ENCODE data around the gene MGLL.

MGLL gene

DNA sequence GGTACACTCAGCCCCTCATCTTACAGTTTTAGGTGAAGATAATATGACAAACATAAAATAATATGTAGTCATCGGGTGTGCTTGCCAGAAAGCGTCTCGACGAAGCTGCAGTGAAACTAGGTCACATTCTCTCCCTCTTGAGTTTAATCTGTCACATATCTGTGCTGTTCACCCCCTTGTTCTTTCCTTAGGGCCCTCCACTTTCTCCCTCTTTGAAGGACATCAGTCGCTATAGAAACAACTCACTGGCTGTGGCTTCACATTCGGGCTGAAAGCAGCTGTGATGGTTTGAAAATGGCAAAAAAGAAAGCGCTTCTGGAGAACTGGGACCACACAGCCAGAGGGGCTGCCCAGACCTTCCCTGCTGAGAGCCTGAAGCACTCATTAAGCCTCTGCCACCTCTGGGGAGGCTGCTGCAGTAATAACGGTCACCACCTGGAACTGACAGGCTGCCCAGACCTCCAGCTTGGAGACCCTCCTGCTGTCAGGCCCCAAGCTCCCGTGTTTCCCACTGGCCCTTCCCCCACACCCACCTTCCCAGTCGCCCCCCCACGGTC lies 99.2 kb downstream of the MGLL start:
- DNase-seq (ENCODE audit: low read depth in 3 of 3), result no peak

DNA sequence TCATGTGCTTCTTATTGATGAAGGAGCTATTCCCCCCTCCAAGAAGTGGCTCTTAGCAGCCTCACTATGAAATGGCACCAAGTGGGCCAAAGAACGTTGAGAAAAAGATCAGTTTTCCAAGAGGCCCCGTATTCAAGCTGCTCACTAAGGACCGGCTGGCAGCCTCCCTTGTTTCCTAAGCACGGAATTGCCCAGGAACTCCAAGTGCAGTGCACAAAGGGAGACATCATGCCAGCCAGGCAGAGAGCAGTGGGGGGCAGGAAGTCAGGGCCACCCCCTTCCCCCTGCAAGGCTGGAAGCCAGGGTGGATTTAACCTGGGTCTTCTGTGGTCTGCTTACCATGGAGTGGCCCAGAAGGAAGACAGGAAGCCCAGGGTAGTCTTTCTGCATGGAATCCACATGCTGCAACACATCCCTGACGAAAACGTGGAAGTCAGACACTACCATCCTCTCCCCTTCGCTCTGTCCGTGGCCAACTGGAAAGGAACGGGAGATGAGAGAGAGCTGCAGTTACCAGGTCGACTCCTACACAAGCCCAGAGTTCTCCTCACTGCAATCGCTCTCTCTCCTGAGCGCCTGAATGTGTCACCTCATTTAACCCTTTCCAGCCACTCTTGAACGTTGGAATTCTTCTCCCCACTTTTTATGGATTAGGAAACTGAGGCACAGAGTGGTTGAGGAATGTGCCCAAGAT lies 100.1 kb downstream of the MGLL start:
- no peak for DNase-seq (ENCODE audit: low read depth in 3 of 3)

DNA sequence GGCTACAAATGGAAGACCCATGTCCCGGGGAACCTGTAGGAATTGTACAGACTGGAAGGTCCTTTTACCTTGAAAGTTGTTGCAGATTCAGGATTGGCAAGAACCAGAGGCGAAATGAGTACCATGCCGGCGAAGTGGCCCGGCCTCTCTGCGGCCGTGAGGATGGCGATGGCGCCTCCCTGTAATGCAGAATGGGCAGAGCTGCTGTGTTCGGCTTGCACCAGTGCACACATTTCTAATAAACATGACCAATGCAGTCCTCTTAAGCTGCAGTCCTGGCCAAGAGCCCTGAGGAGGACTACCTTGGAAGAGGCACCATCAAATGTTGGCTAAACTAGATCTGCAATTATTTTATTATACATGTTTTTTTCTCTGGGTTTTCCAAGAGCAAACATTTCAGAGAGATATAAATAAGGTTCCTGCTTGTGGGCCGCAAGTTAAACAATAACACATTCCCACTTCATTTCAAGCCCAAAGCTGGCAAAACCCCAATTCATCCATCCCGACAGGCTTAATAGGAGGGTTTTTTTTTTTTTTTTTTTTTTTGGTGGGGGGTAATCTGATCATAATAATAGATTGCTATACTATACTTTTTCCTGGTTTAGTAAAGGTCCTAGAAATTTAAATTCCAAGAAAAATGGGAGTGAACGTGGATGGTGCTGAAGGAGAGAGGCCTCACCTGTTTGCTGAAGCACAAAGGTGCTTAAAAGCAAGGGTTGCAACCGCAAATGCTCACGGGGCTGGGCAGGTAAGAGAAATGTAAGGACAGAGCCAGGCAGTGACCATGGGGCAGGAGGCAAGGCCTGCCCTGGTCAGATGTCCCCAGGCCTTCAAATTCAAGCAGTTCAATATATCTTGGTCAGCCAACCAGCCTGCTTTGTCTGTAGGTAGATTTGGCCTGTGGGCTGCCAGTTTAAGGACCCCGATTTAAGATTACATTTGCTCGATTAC lies 101.1 kb downstream of the MGLL start:
- no peak for DNase-seq (ENCODE audit: low read depth in 3 of 3)

DNA sequence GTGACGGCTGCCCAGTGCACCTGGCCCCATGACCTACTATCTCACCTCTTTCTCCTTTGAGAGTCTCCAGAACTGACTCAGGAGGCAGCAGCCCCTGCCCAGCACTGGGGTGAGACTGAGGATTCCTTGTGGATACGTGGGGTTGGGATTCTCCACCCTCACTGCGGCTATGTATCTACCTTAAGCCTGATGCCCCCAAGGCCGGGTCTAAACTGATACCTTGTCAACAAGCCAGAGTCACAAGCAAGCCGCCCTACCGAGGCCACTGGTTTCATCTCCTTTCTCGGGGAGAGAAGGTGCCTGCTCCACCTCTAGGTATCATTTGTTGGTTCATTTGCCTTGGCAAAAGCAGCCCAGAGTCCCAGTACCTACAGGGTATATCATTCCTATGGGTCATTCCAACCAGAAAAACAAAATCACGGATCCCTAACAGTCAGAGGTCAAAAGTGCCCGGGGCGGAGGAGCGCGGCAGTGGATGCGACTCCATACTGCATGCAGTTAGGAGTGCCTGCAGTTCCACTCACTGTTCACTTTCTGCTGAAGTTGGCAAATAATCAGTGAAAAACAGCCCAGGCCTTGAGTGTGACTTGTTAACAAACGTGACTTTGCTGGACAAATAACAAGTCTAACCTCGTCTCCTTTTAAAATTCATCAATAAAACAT lies 102.0 kb downstream of the MGLL start:
- DNase-seq (ENCODE audit: low read depth in 3 of 3), result no peak

DNA sequence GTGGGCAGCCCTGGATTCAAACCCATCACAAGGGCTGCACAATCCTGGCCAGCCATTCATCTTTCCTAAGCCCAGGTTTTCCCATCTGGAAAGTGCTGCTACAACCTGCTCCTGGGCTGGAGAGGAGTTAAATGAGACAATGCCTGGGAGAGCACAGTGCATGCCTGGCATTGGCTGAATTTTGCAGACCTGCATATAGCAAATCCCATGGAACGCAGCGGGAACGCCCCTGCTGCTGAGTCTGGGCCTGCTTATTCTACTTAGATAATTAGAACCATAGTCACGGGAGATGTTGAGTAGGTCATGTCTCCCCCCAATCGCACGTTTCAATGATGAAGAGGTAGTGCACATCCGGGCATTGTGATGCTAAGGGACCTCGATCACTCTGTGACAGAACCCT lies 102.9 kb downstream of the MGLL start:
- no peak for DNase-seq (ENCODE audit: low read depth in 3 of 3)

DNA sequence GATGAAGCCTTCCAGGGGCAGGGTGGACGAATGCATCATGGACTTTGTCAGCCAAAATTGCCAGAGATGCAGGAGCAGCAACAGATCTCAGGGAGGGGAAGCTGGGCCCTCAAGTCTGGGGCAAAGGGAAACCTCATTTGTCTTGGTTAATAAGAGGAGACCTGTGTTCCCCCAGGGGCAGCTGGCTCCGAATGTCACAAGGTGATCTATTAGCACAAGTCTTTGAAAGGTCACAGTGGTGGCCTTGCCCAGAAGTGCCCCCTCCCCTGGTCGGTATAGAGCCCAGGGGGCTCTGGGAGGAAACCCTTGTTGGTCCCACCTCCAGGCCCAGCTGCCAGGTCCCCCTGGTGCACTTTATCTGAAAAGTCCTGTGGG lies 103.4 kb downstream of the MGLL start:
- no peak for DNase-seq (ENCODE audit: low read depth in 3 of 3)

DNA sequence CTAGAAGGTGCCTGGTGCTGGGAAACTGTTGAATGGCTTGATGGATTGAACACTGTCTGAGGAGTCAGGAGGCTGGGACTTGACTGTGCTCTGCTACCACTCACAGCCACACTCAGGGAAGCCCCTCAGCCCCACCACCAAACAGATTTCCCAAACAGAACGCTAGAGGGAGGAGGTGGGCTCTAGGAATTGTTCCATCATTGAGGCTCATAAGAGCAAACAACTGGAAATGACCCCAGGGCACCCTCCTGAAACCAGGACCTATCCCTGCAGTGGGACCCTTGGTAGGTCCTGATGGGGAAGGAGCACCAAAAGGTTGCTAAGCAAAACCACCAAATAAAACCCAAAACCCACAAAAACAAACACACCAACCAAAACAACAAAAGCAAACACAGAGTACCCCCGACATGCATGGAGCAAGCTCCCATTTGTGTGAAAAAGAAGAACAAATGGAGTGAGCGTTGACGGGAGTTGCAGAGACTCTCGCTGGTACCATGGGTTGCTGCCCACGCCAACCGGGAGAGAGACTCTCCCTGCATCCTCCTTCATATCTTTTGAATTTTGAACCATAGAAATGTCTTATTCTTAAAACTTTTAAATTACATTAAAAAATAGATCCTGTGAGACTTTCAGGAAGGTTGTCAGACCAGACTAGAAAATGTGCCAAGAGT lies 103.9 kb downstream of the MGLL start:
- no peak for DNase-seq (ENCODE audit: low read depth in 3 of 3)

DNA sequence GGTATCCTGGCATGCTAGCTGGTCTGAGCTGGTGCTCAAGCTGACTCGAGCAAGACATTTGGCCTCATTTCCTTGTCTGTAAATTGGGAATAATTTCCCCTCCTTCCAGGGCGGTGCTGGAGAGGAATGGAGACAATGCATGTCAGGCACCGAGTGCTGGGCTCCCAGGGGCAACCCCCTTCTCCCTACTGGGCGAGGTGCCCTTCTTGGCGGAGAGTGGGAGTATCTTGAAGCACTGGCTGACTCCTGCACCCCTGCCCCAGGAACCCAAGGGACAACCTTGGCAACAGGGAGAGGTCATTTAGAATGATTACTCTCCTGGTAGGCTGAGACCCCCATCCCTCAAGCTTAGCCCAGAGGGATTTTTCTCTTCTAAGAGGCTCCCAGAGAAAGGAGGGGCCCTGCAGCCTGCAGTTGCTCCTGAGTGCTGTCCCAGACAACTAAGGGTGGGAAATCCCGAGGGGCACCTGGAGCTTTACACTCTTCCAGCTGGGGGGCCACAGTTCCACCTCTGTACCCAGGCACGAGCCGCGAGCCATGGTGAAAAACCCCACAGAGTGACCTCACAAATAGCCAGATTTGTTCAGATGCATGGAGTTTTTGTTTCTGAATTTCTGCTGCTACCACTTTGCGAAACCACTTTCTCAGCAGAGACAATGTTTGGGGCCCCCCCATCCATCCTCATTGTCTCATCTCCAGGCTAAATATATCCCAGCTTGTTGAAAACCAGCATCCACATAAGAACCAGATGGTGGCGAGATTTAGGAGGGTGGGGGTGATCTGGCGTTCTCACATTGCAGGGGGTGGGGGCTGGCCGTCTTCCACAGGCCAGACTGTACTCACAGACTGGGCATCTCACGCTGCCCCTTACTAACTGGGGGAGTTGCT lies 104.7 kb downstream of the MGLL start:
- no peak for DNase-seq (ENCODE audit: low read depth in 3 of 3)

DNA sequence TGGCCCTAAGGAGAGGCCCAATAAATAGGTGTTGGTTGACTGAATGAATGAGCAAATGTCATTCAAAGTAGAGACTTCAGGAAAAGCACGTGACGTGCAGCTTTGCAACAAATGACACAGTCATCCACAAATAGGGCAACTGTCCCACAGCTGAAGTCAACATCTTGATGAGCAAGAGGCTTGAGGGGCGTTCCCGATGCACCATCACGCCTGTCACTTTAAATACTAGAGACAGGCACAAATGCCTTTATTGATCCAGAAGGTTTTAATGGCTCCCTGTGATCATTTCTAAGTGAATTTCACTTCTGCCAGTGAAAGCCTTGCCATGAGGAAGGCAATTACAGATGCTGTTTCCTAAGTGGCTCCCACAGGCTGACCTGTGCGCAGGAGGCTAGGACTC lies 105.9 kb downstream of the MGLL start:
- no peak for DNase-seq (ENCODE audit: low read depth in 3 of 3)

DNA sequence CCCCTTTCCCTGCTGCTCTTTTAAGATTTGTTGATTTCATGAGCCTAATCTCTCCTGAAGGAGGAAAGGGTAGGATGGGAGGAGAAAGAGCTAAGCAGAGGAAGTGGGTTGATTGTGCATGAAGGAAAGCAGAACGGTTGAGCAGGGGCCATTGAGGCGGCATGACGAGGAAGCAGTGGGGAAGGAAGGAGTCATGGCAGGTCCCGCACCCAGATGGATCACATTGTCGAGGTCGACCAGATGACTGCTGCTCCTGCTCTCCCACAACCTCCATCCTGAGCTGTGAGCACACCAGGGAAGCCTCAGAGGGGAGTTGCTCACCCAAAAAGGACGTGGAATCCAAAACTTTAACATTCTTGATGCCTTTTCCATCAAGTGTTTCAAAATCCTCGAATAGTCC lies 106.8 kb downstream of the MGLL start:
- DNase-seq (ENCODE audit: low read depth in 3 of 3), result no peak

DNA sequence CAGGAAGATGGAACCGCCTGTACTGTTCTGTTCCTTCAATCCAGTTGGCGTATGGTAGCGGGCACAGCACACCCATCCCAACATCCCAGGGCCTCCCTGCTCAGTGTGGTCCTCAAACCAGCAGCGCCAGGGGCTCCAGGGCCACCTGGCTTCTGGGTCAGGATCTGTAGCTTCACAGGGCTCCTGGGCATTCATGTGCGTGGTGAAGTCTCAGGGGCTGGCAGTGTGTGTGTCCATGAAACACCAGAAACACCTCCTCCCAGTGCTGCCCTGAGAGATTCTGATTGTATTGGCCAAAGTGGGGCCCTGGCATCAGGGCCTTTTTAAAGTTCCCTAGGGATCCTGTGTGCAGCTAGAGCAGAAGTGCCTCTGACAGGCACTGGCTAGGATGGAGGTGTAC lies 107.4 kb downstream of the MGLL start:
- DNase-seq (ENCODE audit: low read depth in 3 of 3), result no peak

DNA sequence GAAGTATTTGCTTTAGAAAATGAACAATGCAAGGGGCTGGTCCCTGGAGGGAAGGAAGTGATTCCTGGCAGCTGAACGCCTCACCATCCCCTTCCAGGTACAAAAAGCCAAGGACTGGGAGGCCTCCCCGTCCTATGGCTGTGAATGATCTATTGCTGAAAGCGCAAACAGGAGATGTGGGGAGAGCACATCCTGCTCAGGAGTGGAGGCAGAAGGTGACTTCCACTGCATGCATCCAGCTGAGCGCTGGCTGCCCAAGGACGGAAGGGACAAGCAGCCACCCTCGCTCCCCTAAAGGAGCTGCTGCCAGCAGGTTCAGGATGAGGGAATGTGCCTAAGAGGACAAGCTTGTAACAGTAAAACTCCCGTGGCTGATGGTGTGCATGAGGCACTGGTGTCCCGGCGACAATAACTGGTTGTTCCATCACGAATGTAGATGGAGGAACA lies 108.2 kb downstream of the MGLL start:
- no peak for DNase-seq (ENCODE audit: low read depth in 3 of 3)

DNA sequence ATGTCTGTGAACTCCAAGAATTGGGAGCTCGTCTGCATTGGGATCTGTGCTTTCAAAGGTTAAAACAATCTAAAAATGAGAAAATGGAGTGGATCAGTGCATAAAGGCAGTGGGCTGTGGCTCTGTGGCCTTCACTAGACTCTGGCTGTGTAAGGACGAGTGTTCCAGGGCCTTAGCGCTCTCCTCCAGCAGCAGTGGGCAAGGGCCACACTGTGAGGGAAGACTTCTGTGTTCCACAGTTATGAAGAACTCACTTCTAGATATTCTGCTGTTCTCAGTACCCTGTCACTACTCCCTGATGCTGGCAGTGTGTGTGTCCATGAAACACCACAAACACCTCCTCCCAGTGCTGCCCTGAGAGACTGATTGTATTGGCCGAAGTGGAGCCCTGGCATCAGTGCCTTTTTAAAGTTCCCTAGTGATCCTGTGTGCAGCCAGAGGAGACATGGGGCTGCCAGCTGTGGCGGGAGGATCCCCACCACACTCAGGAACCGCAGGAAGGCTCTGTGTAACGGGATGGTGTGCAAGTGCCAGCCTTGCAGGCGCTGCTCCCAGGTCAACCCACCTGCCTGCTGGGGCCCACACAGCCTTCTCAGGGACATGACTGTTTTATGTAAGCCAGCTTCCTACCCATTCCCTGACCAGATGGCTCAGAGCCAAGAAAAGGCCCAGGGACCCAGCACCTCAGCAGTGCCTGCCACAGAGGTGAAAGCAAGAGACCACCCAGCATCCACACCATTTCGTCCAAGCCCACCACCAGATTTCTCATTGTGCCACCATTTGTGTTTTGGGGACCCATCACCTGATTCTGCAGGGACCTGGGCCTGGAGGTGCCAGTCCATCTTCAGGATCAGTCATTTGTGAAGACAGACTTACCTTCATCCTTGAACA lies 109.2 kb downstream of the MGLL start:
- no peak for DNase-seq (ENCODE audit: low read depth in 3 of 3)

DNA sequence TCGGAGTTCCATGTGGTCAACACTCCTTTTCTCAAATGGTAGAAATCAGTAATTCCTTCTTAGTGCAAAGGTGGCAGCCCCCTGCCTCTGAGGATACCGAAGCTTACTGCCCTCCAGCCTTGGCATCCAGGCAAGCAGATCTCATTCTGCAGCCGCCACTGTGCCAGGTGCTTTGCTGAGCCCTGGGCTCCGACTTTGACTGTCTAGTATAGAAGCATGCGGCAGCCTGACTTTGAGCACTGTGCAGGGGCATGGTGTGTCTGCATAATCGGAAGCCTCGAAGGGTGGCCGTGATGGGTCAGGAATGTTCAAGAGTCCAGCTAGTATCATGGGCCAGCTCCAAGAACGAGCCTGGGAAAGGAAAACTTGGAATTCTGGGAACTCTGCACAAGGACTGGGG lies 109.9 kb downstream of the MGLL start:
- no peak for DNase-seq (ENCODE audit: low read depth in 3 of 3)

DNA sequence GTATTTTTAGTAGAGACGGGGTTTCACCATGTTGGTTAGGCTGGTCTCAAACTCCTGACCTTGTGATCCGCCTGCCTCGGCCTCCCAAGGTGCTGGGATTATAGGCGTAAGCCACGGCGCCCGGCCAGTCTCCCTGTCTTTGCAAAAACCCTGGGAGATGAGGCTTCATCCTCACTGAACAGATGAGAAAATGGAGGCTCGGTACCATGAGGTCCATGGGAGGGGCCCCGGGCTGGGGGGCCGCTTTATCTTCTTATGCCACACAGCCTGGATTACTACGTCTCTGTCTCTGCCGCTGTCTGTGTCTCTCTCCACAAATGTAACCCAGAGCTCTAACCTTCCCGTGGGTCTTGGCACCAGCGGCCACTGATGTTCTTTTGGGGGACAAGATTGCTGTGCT lies 110.4 kb downstream of the MGLL start:
- no peak for DNase-seq (ENCODE audit: low read depth in 3 of 3)

DNA sequence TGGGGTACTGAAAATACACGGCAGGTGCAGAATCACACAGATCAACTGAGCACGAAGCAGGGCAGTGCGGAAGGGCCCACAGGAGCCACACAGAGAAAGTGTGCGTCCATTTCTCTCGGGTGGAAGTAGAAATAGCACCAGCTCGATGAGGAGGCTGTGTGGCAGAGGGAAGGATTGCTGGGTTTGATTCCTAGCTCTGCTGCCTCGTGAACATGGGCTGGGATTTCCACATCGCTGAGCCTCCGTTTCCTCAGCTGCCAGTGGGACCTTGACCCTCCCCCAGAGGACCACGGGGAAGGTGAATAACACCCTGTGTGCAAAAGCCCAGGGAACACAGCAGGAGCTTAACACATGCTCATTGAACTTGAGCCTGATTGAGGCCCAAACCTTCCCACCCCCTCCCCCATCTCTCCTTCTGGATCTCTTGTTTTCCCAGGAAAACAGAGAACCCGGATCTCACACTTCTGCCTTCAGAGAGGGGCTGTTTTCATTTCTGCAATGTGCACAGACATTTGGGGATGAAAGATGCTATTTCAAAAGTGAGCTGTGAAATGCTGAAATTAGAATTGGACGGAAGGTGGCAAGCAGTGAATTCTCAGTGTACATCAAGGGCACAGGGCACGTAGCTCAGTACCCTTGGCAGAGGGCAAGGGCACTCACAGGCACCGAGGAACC lies 111.2 kb downstream of the MGLL start:
- no peak for DNase-seq (ENCODE audit: low read depth in 3 of 3)

DNA sequence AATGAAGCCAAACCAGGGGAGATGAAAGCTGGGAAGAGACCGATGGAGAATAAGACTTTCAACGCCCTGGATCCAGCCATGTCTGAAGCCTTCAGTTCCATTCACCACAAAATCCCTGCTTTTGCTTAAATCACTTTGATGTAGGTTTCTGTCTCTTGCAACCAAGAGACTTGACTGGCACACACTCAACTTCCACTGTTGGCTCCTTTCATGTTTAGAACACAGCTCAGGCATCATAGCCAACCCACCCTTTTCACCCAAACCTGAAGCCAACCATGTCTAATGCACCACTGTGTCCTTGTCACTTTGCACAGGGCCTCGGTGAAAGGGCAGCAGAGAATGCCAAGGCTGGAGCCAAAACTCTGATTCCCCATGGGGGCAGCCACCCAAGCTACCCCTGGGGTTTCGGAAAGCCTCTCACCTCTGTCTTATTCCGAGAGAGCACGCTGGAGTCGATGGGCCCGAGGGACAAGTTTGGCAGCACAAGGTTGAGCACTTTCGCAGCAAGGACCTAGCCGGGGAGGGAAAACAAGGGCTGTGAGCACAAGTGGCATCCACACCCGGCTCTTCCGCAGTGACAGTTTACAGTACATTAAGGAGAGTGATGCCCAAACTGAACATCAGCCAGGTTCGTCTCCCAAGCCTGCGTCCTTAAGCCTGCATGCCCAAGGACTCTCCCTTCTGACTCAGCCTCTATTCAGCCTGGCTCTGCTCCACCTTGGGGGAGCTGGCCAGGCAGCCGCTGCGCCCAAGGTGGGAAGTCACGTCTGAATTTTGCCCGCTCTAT lies 112.0 kb downstream of the MGLL start:
- no peak for DNase-seq (ENCODE audit: low read depth in 3 of 3)

DNA sequence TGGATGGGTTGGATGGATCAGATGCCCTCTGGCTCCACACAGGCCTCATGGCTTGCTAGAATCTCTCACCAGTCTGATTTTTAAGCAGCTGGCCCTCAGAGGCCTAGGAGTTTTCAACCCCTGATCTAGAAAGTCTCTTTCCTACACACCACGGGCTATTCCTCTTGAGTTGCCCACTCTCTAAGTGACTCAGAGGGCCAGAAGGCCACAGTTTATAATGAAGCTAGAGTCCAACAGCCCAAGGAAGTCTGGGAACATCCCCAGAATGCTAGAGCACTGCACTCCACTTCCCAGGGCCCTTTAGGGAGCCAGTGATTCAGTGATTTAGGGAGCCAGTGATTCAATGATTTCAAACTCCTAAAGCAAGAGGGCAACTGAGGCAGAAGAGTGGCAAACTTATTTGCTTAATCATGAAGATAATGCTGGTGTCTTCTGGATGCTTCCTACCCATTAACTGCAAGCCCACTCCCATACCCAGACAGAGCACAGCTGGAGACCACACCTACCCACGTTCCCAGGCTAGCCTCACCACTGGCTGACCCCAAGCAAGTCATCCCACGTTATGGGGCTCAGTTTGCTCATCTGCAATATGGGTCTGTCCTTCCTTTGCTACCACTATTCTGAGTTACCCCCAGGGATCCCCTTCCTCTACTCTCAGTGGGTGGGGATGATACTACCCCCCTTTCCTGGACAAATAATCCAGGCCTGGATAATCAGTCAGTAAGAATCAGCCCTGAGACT lies 112.8 kb downstream of the MGLL start:
- DNase-seq (ENCODE audit: low read depth in 3 of 3), result no peak

All from stimulated activated CD4-positive, alpha-beta T cell treated with anti-CD3 and anti-CD28 coated beads, TNF-alpha, amount 100 ng/mL, for 48 hours (primary cell).